Measurements from ENCODE around the gene VAC14.

Gene VAC14

GRCh38 chr16:70754851-70755600 is 45.9 kb downstream of the VAC14 start:
- Histone ChIP-seq H3K4me3 (ENCODE audit: low read depth, low read length) (no peak overlapping the region), H3K36me3 (peaks cover 14% of the 10 kb centered on the region), H3K27me3 (ENCODE audit: insufficient read depth, low read depth, severe bottlenecking) (no peaks in the 10 kb centered on the region), H3K27ac (no peak overlapping the region), H3K9me3 (ENCODE audit: severe bottlenecking) (no peaks in the 10 kb centered on the region)
- TF ChIP-seq, protein P1, sequence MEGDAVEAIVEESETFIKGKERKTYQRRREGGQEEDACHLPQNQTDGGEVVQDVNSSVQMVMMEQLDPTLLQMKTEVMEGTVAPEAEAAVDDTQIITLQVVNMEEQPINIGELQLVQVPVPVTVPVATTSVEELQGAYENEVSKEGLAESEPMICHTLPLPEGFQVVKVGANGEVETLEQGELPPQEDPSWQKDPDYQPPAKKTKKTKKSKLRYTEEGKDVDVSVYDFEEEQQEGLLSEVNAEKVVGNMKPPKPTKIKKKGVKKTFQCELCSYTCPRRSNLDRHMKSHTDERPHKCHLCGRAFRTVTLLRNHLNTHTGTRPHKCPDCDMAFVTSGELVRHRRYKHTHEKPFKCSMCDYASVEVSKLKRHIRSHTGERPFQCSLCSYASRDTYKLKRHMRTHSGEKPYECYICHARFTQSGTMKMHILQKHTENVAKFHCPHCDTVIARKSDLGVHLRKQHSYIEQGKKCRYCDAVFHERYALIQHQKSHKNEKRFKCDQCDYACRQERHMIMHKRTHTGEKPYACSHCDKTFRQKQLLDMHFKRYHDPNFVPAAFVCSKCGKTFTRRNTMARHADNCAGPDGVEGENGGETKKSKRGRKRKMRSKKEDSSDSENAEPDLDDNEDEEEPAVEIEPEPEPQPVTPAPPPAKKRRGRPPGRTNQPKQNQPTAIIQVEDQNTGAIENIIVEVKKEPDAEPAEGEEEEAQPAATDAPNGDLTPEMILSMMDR (IDR thresholded peaks at IDR 0.05; ENCODE audit: low read depth, low read length): no peak
- no peak for DNase-seq

- no peak for DNase-seq
- TF ChIP-seq, protein P1 (IDR thresholded peaks at IDR 0.05; ENCODE audit: low read depth, low read length): no peak
- no peak overlapping the region for H3K27ac ChIP-seq
Observed at GRCh38 chr16:70754371-70754770, 46.6 kb downstream of the VAC14 start.

GRCh38 chr16:70753694-70754325 is 47.1 kb downstream of the VAC14 start:
- H3K9me3 ChIP-seq (ENCODE audit: severe bottlenecking): no peaks in the 10 kb centered on the region
- no peak overlapping the region for H3K27ac ChIP-seq
- H3K27me3 ChIP-seq (ENCODE audit: insufficient read depth, low read depth, severe bottlenecking): no peaks in the 10 kb centered on the region
- no peak for DNase-seq
- peaks cover 8% of the 10 kb centered on the region for H3K36me3 ChIP-seq
- TF ChIP-seq, protein P1 (IDR thresholded peaks at IDR 0.05; ENCODE audit: low read depth, low read length): no peak
- no peak overlapping the region for H3K4me3 ChIP-seq (ENCODE audit: low read depth, low read length)

More at GRCh38 chr16:70754371-70754770, 46.6 kb downstream of the VAC14 start:
- no peaks in the 10 kb centered on the region for H3K27me3 ChIP-seq (ENCODE audit: insufficient read depth, low read depth, severe bottlenecking)
- no peak overlapping the region for H3K4me3 ChIP-seq (ENCODE audit: low read depth, low read length)
- H3K36me3 ChIP-seq: peaks cover 14% of the 10 kb centered on the region
- H3K9me3 ChIP-seq (ENCODE audit: severe bottlenecking): no peaks in the 10 kb centered on the region

DNA sequence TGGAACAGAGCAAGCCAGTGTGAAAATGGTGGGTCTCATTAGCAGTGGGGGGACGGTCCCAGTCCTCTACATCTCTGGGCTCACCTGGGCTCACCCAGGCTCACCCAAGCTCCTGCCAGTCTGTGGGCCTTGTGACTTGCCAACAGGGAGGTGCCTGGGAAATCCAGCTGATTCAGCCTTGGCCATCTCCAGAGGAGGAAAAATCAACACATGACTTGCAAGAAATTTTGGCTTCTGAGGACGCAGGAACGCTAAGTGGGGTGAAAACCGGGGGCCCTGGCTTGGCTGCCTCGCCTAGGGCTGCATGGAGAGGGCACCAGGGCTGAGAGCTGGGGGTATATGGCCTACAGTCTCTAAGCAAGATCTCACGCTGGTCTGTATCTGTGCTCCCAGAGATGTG is 47.7 kb downstream of the VAC14 start:
- H3K27ac ChIP-seq: no peak overlapping the region
- H3K27me3 ChIP-seq (ENCODE audit: insufficient read depth, low read depth, severe bottlenecking): no peaks in the 10 kb centered on the region
- no peaks in the 10 kb centered on the region for H3K9me3 ChIP-seq (ENCODE audit: severe bottlenecking)
- TF ChIP-seq, protein P1 (IDR thresholded peaks at IDR 0.05; ENCODE audit: low read depth, low read length): no peak
- H3K36me3 ChIP-seq: peaks cover 8% of the 10 kb centered on the region
- DNase-seq: no peak
- no peak overlapping the region for H3K4me3 ChIP-seq (ENCODE audit: low read depth, low read length)

GRCh38 chr16:70752426-70752825 is 48.5 kb downstream of the VAC14 start:
- H3K36me3 ChIP-seq: peaks cover 8% of the 10 kb centered on the region
- no peaks in the 10 kb centered on the region for H3K27me3 ChIP-seq (ENCODE audit: insufficient read depth, low read depth, severe bottlenecking)
- H3K9me3 ChIP-seq (ENCODE audit: severe bottlenecking): no peaks in the 10 kb centered on the region
- DNase-seq: no peak
- TF ChIP-seq, protein P1 (IDR thresholded peaks at IDR 0.05; ENCODE audit: low read depth, low read length): no peak
- H3K4me3 ChIP-seq (ENCODE audit: low read depth, low read length): no peak overlapping the region
- no peak overlapping the region for H3K27ac ChIP-seq
